ENCODE measurements around the gene CCL22.

GRCh38 chr16:57395026-57395425, 36.4 kb downstream of the CCL22 start:
- TF ChIP-seq CTCF (conservative IDR thresholded peaks at IDR 0.05 in 1 of 2, IDR thresholded peaks at IDR 0.05 in 1 of 2; ENCODE audit: extremely low read depth in 1 of 2, insufficient read depth in 1 of 2, low read depth in 1 of 2, low read length in 2 of 2) = no peak
- TF ChIP-seq EZH2 (IDR thresholded peaks at IDR 0.05; ENCODE audit: borderline replicate concordance, low read length) = no peak

Measured in mammary epithelial cell (primary cell).